MM.1S (cell line): ENCODE measurements around the gene SLC8A1.

Experiments
- EZH2phosphoT487 ChIP-seq: fragments of 300-600 bp; sonication (generic); IDR thresholded peaks from 2 replicates; pipeline ENCODE4 v1.6.1; 2018; ENCODE audit warnings: antibody characterized with exemption, low read length
- TF ChIP-seq, protein P1 (sequence below): fragments of 300-600 bp; sonication (generic); IDR thresholded peaks from 2 replicates; pipeline ENCODE4 v1.5.1; 2016; ENCODE audit warnings: antibody characterized with exemption, low read length, mixed read lengths

GRCh38 chr2:40049781-40050180 is 402.1 kb downstream of the SLC8A1 start:
- TF ChIP-seq, protein P1, sequence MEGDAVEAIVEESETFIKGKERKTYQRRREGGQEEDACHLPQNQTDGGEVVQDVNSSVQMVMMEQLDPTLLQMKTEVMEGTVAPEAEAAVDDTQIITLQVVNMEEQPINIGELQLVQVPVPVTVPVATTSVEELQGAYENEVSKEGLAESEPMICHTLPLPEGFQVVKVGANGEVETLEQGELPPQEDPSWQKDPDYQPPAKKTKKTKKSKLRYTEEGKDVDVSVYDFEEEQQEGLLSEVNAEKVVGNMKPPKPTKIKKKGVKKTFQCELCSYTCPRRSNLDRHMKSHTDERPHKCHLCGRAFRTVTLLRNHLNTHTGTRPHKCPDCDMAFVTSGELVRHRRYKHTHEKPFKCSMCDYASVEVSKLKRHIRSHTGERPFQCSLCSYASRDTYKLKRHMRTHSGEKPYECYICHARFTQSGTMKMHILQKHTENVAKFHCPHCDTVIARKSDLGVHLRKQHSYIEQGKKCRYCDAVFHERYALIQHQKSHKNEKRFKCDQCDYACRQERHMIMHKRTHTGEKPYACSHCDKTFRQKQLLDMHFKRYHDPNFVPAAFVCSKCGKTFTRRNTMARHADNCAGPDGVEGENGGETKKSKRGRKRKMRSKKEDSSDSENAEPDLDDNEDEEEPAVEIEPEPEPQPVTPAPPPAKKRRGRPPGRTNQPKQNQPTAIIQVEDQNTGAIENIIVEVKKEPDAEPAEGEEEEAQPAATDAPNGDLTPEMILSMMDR: no peak
- no peak for TF ChIP-seq EZH2phosphoT487
